ENCODE results near the gene CYSRT1.

The CYSRT1 gene

DNA sequence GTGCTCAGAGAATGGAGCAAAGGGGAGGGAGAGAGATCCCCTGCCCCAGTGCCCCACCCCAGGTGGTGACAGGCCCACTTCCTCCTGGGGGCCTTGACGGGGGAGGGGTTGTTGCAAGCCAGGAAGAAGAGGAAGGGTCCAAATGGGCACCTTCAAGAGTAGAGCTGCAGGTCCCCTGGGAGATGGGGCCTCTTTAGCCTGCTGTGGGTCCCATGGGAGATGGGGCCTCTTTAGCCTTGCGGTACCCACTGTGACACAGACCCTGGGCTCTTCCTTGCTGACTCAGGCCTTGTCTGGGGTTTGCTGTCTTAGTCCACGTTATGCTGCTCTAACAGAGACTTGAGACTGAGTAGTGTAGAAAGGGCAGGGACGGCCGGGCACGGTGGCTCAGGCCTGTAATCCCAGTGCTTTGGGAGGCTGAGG, 43.0 kb downstream of the CYSRT1 start:
- Histone ChIP-seq H3K9me3 (replicated peaks in 1 of 11) (no peaks in the 10 kb centered on the region), H3K4me3 (peak overlapping the region in 2 of 10 experiments; percentile 29 to 37; a peak in 2 of 20 replicates), H3K9ac (peak overlapping the region in 10 of 11 experiments; percentile 29 to 61 (median 48); a peak in 15 of 22 replicates), H3K27me3 (no peaks in the 10 kb centered on the region), H3K36me3 (peaks cover 59 to 89% (median 80%) of the 10 kb centered on the region in 11 experiments), H3K4me2 (peak overlapping the region; percentile 59 to 98 (median 87)), H4K20me1 (peaks cover 11 to 85% (median 40%) of the 10 kb centered on the region in 11 experiments; a peak in 20 of 22 replicates), H3K4me1 (peaks cover 58 to 73% (median 62%) of the 10 kb centered on the region in 10 experiments), H3K27ac (peak overlapping the region in 10 of 11 experiments; percentile 5 to 72 (median 56); a peak in 18 of 22 replicates)
- TF ChIP-seq Cebpa-rat (IDR thresholded peaks at IDR 0.05) = no peak

DNA sequence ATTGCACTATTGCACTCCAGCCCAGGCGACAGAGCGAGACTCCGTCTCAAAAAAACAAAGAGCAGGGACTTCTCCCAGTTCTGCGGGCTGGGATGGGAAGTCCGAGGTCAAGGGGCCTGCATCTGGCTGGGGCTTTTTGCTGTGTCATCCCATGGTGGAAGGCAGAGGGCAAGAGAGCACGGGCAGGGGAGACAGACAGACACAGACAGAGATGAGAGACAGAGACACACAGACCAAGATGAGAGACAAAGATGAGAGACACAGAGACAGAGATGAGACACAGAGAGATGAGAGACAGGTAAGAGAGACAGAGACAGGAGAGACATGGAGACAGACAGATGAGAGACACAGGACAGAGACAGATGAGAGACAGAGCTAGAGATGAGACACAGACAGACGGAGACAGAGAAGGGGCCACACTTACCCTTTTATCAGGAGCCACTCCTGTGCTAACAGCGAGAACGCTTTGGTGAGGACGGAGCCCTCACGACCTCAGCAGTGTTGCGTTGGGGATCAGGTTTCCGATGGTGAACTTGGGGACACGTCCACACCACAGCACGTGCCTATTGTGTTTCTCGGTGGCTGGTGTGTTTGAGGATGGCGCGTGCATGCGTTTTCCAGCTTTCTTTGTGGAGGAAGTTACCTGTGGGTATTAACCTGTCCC, 43.7 kb downstream of the CYSRT1 start:
- Histone ChIP-seq H3K27me3 (no peaks in the 10 kb centered on the region), H3K4me1 (peaks cover 65 to 78% (median 68%) of the 10 kb centered on the region in 10 experiments), H3K4me3 (peak overlapping the region in 3 of 10 experiments; percentile 10 to 41 (median 33); a peak in 4 of 20 replicates), H3K36me3 (peaks cover 62 to 91% (median 82%) of the 10 kb centered on the region in 11 experiments), H4K20me1 (peaks cover 11 to 81% (median 40%) of the 10 kb centered on the region in 11 experiments; a peak in 20 of 22 replicates), H3K27ac (peak overlapping the region in 10 of 11 experiments; percentile 5 to 72 (median 56); a peak in 18 of 22 replicates), H3K4me2 (peak overlapping the region; percentile 59 to 98 (median 87)), H3K9me3 (replicated peaks in 1 of 11) (no peaks in the 10 kb centered on the region), H3K9ac (peak overlapping the region in 10 of 11 experiments; percentile 16 to 61 (median 40); a peak in 15 of 22 replicates)
- TF ChIP-seq Cebpa-rat (IDR thresholded peaks at IDR 0.05) = no peak

DNA sequence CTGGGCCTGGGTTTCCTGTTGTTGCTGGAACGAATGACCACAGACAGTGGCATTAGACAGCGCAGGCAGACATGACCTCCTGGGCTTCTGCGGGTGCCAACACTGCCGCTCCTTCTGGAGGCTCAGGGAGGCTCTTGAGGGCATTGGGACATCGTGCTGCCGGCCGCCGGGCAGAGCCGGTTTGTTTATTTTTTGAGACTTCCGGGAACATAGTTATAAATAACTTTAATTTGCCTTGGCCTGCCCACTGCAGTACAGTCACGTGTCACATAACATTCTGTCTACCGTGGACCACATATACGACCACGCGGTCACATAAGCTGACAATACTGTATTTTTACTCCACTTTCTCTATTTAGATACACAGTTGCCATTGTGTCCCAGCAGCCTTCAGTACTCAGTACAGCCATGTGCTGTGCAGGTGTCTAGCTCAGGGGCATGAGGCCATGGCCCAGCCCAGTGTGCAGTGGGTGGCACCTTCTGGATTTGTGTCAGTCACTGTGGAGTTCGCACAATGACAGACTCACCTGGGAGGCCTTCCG, 44.3 kb downstream of the CYSRT1 start:
- peaks cover 11 to 81% (median 40%) of the 10 kb centered on the region in 11 experiments; a peak in 20 of 22 replicates for H4K20me1 ChIP-seq
- H3K4me1 ChIP-seq = peaks cover 71 to 85% (median 75%) of the 10 kb centered on the region in 10 experiments
- peak overlapping the region in 3 of 10 experiments; percentile 10 to 41 (median 33); a peak in 3 of 20 replicates for H3K4me3 ChIP-seq
- peaks cover 55 to 91% (median 75%) of the 10 kb centered on the region in 11 experiments for H3K36me3 ChIP-seq
- no peak for TF ChIP-seq Cebpa-rat (IDR thresholded peaks at IDR 0.05)
- no peaks in the 10 kb centered on the region for H3K27me3 ChIP-seq
- no peaks in the 10 kb centered on the region for H3K9me3 ChIP-seq (replicated peaks in 1 of 11)
- peak overlapping the region in 10 of 11 experiments; percentile 5 to 72 (median 56); a peak in 17 of 22 replicates for H3K27ac ChIP-seq
- H3K4me2 ChIP-seq = peak overlapping the region; percentile 59 to 98 (median 87)
- peak overlapping the region in 9 of 11 experiments; percentile 16 to 61 (median 44); a peak in 15 of 22 replicates for H3K9ac ChIP-seq

DNA sequence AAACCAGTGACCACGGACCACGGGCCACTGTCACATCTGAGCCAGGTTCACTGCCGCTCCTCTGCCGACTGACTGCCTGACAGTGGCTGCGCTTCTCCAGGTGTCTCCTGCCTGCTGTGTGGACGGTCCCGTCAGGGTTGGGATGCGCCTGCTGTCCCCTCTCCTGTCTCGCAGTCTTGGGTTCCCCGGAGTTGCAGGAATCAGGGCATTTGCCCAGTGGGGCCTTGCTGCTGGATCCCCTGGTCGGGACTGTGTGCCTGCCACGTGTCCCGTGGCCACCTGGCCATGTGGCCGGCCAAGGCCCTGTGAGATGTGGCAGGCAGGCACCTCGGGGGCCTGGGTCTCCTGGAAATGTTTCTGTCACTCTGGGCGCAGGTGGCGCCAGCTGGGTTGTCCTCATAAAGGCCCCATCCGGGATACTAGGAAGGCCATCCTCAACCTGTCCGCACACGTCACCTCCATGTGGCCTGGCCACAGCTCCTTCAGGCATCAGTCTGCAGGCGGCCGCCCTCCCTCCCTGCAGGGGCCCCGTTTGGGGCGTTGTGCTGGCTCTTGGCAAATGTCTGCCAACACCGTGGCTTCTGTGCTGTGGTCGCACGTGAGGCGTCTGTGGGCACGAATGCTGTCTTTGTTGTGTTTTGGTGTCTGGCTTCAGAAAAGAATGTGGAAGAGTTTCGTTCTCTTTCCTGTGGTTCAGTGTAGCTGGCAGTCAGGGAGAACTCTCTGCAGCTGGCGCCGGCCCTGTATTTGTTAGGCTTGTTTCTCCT, 46.1 kb downstream of the CYSRT1 start:
- peak overlapping the region in 9 of 11 experiments; percentile 15 to 75 (median 66); a peak in 17 of 22 replicates for H3K27ac ChIP-seq
- peaks cover 11 to 73% (median 40%) of the 10 kb centered on the region in 11 experiments; a peak in 20 of 22 replicates for H4K20me1 ChIP-seq
- no peak for TF ChIP-seq Cebpa-rat (IDR thresholded peaks at IDR 0.05)
- H3K4me2 ChIP-seq = peak overlapping the region; percentile 67 to 98 (median 87)
- H3K9ac ChIP-seq = peak overlapping the region in 9 of 11 experiments; percentile 7 to 69 (median 62); a peak in 17 of 22 replicates
- H3K4me1 ChIP-seq = peaks cover 86 to 100% (median 92%) of the 10 kb centered on the region in 10 experiments
- no peaks in the 10 kb centered on the region for H3K27me3 ChIP-seq
- H3K9me3 ChIP-seq (replicated peaks in 1 of 11) = no peaks in the 10 kb centered on the region
- peak overlapping the region in 2 of 10 experiments; percentile 12 to 19; a peak in 2 of 20 replicates for H3K4me3 ChIP-seq
- peaks cover 40 to 74% (median 59%) of the 10 kb centered on the region in 11 experiments for H3K36me3 ChIP-seq

- no peaks in the 10 kb centered on the region for H3K9me3 ChIP-seq (replicated peaks in 1 of 11)
- H3K27ac ChIP-seq = peak overlapping the region in 8 of 11 experiments; percentile 32 to 75 (median 67); a peak in 14 of 22 replicates
- peak overlapping the region; percentile 67 to 98 (median 87) for H3K4me2 ChIP-seq
- H3K9ac ChIP-seq = peak overlapping the region in 9 of 11 experiments; percentile 7 to 68 (median 62); a peak in 17 of 22 replicates
- no peaks in the 10 kb centered on the region for H3K27me3 ChIP-seq
- H4K20me1 ChIP-seq = peaks cover 11 to 68% (median 40%) of the 10 kb centered on the region in 11 experiments; a peak in 20 of 22 replicates
- H3K4me3 ChIP-seq = no peak overlapping the region; a peak in 1 of 20 replicates
- peaks cover 34 to 68% (median 53%) of the 10 kb centered on the region in 11 experiments for H3K36me3 ChIP-seq
- no peak for TF ChIP-seq Cebpa-rat (IDR thresholded peaks at IDR 0.05)
- H3K4me1 ChIP-seq = peaks cover 86 to 100% (median 97%) of the 10 kb centered on the region in 10 experiments
Observed at GRCh38 chr9:137271696-137272076, 46.7 kb downstream of the CYSRT1 start.

DNA sequence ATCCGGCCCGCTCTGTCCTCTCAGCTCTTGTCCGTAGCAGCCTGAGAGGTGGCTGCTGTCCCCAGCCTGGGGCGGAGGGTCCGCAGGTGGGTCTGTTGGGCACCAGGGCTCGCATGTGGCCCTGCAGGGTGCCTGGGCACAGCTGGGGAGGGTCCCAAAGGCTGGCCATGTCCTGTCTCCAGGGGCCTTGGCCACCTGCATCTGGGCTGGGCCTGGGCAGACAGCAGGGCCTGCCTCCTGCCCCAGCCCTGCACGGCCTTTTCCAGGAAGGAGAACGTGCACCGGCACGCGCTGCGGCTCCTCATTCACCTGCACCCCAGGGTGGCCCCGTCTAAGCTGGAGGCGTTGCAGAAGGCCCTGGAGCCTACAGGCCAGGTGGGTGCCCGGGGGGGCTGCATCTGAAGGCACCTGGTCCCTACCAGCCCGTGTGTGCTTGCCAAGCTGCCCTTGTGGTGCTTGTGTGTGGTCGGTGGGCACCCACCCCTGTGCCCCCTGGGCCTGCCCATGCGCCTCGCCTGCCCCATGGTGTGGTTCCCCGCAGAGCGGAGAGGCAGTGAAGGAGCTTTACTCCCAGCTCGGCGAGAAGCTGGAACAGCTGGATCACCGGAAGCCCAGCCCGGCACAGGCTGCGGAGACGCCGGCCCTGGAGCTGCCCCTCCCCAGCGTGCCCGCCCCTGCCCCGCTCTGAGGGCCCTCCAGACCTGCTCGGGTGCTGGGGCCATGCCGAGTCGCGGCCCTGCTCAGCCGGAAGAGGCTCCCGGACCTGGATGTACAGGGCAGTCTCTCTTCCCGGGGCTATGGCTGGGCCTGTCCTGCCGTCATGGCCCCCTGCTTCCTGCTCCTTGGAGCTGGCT, 47.5 kb downstream of the CYSRT1 start:
- Histone ChIP-seq H3K9me3 (replicated peaks in 1 of 11) (no peaks in the 10 kb centered on the region), H3K27ac (peak overlapping the region in 8 of 11 experiments; percentile 23 to 75 (median 67); a peak in 15 of 22 replicates), H4K20me1 (peaks cover 11 to 68% (median 40%) of the 10 kb centered on the region in 11 experiments; a peak in 20 of 22 replicates), H3K27me3 (no peaks in the 10 kb centered on the region), H3K36me3 (peaks cover 26 to 60% (median 45%) of the 10 kb centered on the region in 11 experiments), H3K4me2 (peak overlapping the region; percentile 67 to 98 (median 87)), H3K4me1 (peaks cover 85 to 100% (median 99%) of the 10 kb centered on the region in 10 experiments), H3K9ac (peak overlapping the region in 8 of 11 experiments; percentile 35 to 68 (median 62); a peak in 16 of 22 replicates), H3K4me3 (peak overlapping the region in 2 of 10 experiments; percentile 19 to 25; a peak in 4 of 20 replicates)
- no peak for TF ChIP-seq Cebpa-rat (IDR thresholded peaks at IDR 0.05)

- no peak overlapping the region for H3K4me3 ChIP-seq
- peak overlapping the region in 8 of 11 experiments; percentile 82 to 98 (median 93); a peak in 13 of 22 replicates for H3K4me2 ChIP-seq
- TF ChIP-seq Cebpa-rat (IDR thresholded peaks at IDR 0.05) = no peak
- peaks cover 79 to 100% (median 99%) of the 10 kb centered on the region in 10 experiments for H3K4me1 ChIP-seq
- peaks cover 11 to 61% (median 40%) of the 10 kb centered on the region in 11 experiments; a peak in 20 of 22 replicates for H4K20me1 ChIP-seq
- H3K9ac ChIP-seq = peak overlapping the region in 3 of 11 experiments; percentile 1 to 68 (median 65); a peak in 1 of 22 replicates
- peak overlapping the region in 1 of 11 experiments; percentile 69; a peak in 1 of 22 replicates for H3K27ac ChIP-seq
- H3K9me3 ChIP-seq (replicated peaks in 1 of 11) = no peaks in the 10 kb centered on the region
- H3K27me3 ChIP-seq = no peaks in the 10 kb centered on the region
- peaks cover 23 to 54% (median 41%) of the 10 kb centered on the region in 11 experiments for H3K36me3 ChIP-seq
Observed at GRCh38 chr9:137273095-137273490, 48.1 kb downstream of the CYSRT1 start.

Data from BLaER1 treated with 17β-estradiol and CSF1 and Interleukin-3, amounts not matched to agents 10 nM and 100 nM (cell line).